ENCODE measurements around the gene CAP2. TPM values are rescaled to one million over a fixed set of nuclear protein-coding genes. Genes with fewer than 3 reads are reported as not detected.

The CAP2 gene
- total and polyA plus RNA-seq, 2 experiments from 2014 or later: 6.7 to 9.1 TPM

DNA sequence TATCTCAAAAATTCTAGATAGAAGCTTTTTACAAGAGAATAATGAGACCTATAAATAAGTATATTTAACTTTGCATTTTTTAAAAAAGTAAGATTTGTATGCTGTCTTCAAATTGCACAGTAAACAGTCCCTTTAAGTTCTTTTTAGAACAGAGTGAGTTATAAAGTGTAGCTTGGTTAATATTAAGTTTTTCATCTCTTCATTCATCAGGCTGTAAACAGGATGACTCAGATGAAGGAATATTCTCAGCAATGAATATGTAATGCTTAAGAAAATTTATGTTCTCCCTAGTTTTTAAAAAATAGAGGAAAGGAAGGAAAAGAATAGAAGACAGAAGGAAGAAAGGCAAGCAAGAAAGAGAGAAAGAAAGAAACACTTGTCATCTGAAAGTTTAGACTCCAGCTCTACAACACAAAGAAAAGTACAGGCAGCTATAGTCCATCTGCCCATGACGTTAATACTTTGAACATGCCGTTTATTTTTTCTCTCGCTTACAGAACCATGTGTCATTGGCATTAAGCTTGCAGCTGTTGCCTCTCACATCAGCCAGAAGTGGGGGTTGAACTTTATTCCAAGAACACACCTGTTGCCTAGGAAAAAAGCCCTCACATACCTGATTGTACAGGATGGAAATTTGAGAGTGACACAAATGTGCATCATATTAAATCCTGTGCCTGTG, 36.1 kb downstream of the CAP2 start (continued):
- TF ChIP-seq ZNF462 (CRISPR knock-in tag; IDR thresholded peaks at IDR 0.05): no peak

DNA sequence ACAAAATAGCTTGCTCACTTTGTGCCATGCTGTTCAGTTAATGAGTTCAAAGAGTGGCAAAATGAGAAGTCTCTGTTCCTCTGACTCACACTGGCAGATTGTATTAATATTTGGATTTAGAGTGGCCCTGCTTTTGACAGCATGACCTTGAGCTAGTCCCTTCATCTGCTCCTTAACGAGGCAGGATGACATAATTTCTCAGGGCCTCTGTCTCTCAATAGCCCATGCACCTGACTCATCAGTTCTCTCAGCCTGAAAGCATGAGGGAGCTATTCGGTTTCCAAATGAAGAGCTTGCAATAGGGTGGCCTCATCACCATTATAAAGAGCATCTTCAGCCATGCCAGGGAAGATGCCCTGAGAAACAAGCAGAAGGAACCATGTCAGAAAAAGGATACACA, 38.2 kb downstream of the CAP2 start:
- peaks cover 6% of the 10 kb centered on the region; the same call in 2 of the 3 replicates for H3K4me1 Mint-ChIP-seq
- H3K9me2 ChIP-seq (ENCODE audit: insufficient read depth): no peaks in the 10 kb centered on the region; the same call in 1 of the 2 replicates
- no peaks in the 10 kb centered on the region for H3K4me1 ChIP-seq (ENCODE audit: insufficient read depth)
- H3K36me3 Mint-ChIP-seq (ENCODE audit: low read depth): peaks cover 23% of the 10 kb centered on the region; the same call in 2 of the 3 replicates
- H3K27ac Mint-ChIP-seq: peak overlapping the region; percentile 45; the same call in 1 of the 2 replicates
- ATAC-seq (peak; percentile 65; the same call in 2 of the 3 replicates), DNase-seq (ENCODE audit: low spot score) (peak; percentile 43)
- no peaks in the 10 kb centered on the region for H3F3A ChIP-seq (replicated peaks; ENCODE audit: low read depth)
- H4K20me1 ChIP-seq (replicated peaks; ENCODE audit: insufficient read depth): no peaks in the 10 kb centered on the region
- H3K36me3 ChIP-seq (ENCODE audit: insufficient read depth): no peaks in the 10 kb centered on the region
- H3K4me3 ChIP-seq: no peak overlapping the region
- no peaks in the 10 kb centered on the region for H3K79me2 ChIP-seq (replicated peaks; ENCODE audit: insufficient read depth)
- H3K9me3 Mint-ChIP-seq: peaks cover 7% of the 10 kb centered on the region
- TF ChIP-seq STAT1 (IDR thresholded peaks at IDR 0.05; ENCODE audit: unreplicated experiment) (no peak), NANOG (IDR thresholded peaks at IDR 0.05; ENCODE audit: borderline replicate concordance) (no peak), JUNB (IDR thresholded peaks at IDR 0.05; ENCODE audit: unreplicated experiment) (no peak), ZNF331 (CRISPR knock-in tag; IDR thresholded peaks at IDR 0.05; ENCODE audit: low read depth) (no peak), POLR2AphosphoS5 (IDR thresholded peaks at IDR 0.05; ENCODE audit: low read depth) (no peak), CTCF (conservative IDR thresholded peaks at IDR 0.05; ENCODE audit: low read depth in 2 of 2) (no peak)
- no peak overlapping the region for H2AFZ ChIP-seq
- H3K4me2 ChIP-seq: no peak overlapping the region
- no peaks in the 10 kb centered on the region for H3K27me3 ChIP-seq (ENCODE audit: insufficient read depth)
- H3K27me3 Mint-ChIP-seq (ENCODE audit: insufficient read depth, low read depth, poor library complexity): no peaks in the 10 kb centered on the region
- no peak overlapping the region for H3K27ac ChIP-seq (ENCODE audit: low read depth)
- H3K4me3 Mint-ChIP-seq: no peak overlapping the region

Data from GM23338 (cell line).